Activated CD8-positive, alpha-beta memory T cell treated with anti-CD3 and anti-CD28 coated beads, Interleukin-2, amount 50 U/mL, for 1 hour (primary cell): Measurements from ENCODE around the gene KCNH3.
"Not testable (repeated sequence)": the region's sequence is repeated elsewhere in the genome, so short reads cannot be mapped to it uniquely, and the experiment has no call there.

Experiments
- DNase-seq: peaks from one replicate; pipeline ENCODE4 v3.0.0-alpha.2; 2020; ENCODE audit errors: extremely low read depth

KCNH3 gene

DNA sequence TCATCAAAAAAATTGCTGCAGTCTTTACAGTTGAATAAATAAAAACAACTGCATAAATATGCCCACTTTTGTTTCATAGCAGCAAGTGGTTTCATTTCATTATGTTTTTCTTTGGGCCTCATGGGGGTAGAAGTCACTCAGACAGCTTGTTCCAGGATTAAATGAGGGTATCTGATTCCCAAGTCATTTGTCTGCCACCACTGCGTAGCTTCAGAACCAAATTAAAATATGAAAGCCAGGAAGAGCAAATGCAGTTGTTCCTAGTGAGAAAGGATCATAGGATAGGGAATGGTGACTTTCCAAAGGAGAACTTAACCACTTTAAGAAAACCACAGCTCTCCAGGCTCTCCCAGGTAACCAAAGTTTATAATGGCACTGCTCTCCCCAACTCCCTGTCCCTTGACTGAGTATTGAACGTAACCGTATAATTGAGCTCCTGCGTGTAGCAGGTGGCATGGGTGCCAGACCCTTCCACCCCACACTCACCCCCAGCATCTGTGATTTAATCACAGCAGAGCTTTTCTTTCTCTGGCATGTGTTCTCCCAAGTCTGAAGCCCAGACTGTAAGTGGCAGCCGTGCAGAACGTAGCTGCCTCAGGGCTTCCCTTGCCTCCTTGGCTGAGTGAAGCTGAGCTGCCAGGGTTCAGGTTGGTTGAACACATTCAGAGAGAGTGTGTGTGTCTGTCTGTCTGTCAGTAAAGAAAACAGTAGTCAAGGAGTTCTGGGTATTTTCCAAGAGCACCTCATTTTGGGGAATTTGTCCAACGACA lies 11.3 kb upstream of the KCNH3 start:
- no peak for DNase-seq

DNA sequence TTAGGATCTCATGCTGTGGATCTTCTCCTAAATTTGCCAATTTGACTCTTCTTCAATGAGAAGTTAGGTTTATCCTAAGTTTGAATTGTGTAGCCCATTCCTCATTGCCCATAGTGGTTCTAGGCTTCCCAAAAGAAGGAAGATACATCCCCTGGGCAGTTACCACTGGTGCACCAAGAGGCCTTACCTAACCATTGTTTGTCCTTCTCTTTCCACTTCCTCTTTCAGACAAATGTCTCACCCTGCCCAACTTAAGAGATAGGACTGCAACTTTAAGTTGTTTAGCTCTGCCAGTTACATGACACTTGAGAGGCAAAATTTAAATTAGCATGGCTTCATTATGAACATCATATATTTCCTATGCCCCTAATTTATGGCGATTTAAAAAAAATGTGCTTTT lies 9.4 kb upstream of the KCNH3 start:
- no peak for DNase-seq

GRCh38 chr12:49531745-49532144 lies 7.1 kb upstream of the KCNH3 start:
- DNase-seq, result no peak

DNA sequence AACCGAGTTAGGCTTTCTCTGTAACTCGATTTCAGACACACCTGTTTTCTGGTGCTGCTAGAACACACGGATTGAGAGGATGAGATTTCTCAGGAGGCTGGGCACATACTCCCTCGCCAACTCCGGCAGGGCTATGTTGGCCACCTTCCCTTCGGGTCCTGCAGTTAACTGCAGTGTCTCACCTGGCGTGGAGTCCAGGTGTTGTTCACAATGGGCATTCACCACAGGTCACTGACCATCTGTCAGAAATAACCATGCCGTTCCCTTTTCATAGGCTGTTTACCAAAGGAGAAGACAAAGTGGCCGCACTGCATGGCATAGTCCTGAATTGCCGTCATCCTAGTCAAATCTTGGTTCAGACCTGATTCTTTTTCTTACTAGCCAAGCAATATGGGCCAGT lies 5.5 kb upstream of the KCNH3 start:
- DNase-seq, result no peak

GRCh38 chr12:49534122-49534521 lies 4.7 kb upstream of the KCNH3 start:
- not testable (repeated sequence) for DNase-seq

DNA sequence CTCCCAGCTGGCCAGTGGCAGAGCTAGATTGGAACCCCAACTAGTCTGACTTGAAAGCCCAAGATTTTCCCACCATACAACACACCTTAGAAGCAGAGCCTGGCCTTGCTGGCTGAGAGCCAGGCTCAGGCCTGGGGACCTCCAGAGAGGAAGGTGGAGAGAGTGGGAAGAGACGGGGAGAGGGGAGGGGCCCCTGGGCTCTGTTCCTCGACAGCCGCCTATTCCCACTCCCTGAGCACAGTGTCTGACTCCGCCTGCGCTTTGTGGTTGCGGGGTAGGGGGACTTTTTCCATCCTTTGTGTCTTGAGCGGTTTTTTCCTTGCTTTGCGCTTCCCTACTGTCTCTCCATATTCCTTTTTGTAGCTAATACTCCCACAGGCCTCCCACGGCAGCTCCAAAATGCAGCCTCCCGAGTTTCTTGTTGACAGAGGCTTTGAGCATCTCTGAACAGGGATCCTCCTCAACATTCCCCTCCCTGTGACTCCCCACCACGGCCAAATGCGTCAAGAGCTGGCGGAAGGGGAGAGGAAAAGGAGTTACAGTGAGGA lies 4.0 kb upstream of the KCNH3 start:
- no peak for DNase-seq

DNA sequence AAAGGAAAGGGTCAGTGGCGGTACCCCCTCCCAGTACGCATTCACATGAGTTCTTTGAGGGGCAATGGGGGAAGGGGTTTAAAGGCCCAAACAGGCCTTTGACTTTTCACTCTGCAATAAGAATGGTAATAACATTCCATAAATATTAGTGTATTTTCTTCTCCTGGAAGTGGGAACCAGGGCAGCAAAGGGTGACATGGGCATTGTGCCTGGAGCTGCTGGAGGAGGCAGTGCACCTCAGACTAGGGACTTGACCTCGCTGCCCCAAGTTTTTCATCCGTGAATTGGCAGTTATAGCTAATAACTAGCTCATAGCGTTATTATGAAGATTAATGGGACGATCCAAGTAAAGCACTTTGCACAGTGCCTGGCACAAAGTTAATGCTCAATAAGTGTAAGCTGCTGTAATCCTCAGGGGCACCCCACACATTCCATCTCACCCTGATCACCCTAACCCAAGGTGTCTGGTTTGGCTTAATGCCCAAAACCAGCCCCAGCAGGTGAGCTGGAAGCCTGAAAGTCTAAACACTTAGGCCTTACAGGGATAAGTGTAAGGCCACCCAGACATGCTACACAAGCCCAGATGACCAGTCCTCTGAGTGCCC lies 2.8 kb upstream of the KCNH3 start:
- no peak for DNase-seq

- no peak for DNase-seq
Measured at GRCh38 chr12:49536526-49537071, 2.2 kb upstream of the KCNH3 start.

DNA sequence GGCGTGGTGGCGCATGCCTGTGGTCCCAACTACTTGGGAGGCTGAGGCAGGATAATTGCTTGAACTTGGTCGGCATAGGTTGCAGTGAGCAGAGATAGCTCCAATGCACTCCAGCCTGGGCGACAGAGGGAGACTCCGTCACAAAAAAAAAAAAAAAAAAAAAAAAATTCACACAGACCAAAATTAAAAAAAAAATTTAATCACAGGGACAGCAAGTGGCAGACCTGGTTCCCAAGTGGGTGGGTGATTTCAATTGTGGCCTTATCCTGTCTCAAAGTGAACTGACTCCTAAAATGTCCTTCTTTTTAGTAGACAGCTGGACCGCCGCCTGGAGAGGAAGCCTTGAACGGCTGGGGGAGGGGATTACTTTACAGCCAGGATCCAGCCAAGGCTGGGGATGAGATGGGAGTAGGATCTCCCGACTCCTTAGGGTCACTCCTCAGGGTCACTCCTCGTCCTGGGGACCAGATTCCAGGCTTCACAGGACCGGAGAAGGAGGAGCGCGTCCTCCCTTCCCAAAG lies 1.5 kb upstream of the KCNH3 start:
- DNase-seq, result no peak

- no peak for DNase-seq
Measured at GRCh38 chr12:49537752-49538509, 899 bp upstream of the KCNH3 start.

DNA sequence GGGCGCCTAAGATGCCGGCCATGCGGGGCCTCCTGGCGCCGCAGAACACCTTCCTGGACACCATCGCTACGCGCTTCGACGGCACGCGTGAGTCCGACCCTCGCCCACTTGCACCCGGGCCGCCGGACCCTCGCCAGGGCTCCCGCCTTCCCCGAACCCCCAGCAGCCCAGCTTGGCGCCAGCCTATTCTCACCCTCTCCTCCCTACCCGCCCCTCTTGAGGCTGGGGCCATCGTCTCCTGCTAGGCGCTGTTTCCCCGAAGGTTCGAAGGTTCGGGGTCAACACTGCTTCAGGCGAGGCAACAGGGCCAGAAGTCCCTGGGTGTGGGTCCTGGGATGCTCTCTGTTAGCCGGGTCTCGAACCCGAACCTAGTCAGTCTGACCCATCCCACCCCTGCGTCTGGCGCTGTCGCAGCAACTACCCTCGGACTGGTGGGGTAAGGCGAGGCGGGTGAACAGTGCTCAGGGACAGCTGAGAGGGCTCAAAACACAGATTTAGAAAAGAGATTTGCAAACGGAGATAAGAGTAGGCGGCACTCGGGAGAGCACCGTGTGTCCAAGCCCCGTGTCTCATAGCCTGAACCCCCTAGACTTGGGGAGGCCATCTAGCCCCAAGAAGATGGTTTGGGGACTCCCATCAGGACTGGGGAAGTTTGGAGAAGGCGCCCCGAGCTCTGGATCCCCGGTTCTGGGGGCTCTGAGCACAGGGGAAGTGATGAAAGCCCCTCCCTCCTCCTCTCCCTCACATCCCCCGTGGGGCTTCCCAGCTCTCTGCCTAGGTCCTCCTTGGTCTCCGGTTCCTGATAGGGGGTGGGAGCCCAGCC lies 787 bp downstream of the KCNH3 start:
- DNase-seq, result no peak

DNA sequence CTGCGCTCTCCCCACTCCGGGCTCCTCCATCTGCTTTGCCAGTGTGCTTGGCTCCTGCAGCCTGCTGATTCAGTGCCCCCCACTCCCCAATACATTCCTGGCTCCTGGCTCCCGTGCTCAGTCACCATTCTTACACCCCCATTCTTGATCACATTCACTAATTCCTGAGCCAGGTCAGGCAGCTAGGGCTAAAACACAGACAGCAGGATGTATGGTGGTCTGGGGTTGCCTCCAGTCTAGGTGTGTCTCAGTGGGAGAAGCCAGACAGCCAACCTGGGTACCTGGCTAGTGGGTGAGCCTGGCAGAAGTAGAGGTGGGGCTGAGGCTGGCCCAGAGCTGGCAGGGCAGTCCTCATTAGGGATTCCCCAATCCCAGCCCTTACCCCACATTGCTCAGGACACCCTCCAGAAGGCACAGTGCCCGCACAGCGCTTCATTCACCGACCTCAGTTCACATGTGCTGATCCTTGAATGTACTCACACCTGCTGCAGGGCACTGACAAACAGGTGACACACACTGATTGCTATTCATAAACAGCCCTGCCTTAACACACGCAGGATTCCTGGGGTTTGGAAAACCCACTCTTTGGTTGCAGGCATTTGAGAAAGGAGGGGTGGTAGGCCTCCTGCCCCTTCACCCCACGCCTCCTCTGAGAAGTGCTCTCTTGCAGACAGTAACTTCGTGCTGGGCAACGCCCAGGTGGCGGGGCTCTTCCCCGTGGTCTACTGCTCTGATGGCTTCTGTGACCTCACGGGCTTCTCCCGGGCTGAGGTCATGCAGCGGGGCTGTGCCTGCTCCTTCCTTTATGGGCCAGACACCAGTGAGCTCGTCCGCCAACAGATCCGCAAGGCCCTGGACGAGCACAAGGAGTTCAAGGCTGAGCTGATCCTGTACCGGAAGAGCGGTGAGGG lies 1.7 kb downstream of the KCNH3 start:
- no peak for DNase-seq

GRCh38 chr12:49541140-49541861 lies 2.5 kb downstream of the KCNH3 start:
- DNase-seq, result no peak

- DNase-seq, result no peak
Measured at GRCh38 chr12:49541911-49542505, 3.2 kb downstream of the KCNH3 start.

- no peak for DNase-seq
Measured at GRCh38 chr12:49542592-49543160, 3.8 kb downstream of the KCNH3 start.

- no peak for DNase-seq
Measured at GRCh38 chr12:49543221-49543913, 4.5 kb downstream of the KCNH3 start.

- DNase-seq, result no peak
Measured at GRCh38 chr12:49543914-49544815, 5.3 kb downstream of the KCNH3 start.
